Right atrium auricular region (tissue), 2 donors: ENCODE results near the gene ADGRL3. TPM values are rescaled to one million over a fixed set of nuclear protein-coding genes. Genes with fewer than 3 reads are reported as not detected.

ENCODE experiments used
- DNase-seq: peaks from one replicate; pipeline ENCODE4 v3.0.0-alpha.2; 2019; ENCODE audit warnings: low spot score
- H3K27ac ChIP-seq, 2 donors: fragments of 200-600 bp; sonication (generic); 1 replicate in 1 of 2; 2 replicates in 1 of 2; pipeline ENCODE4 v1.5.1; 2016 to 2019
- H3K27me3 ChIP-seq, 2 donors: fragments of 200-600 bp; sonication (generic); one replicate each; pipeline versions ENCODE4 v1.5.1 to v1.6.0; 2017 to 2019
- H3K36me3 ChIP-seq: fragments of 200-600 bp; sonication (generic); one replicate; pipeline ENCODE4 v1.5.1; 2016
- H3K4me1 ChIP-seq, 2 donors: fragments of 200-600 bp; sonication (generic); one replicate each; pipeline versions ENCODE4 v1.5.1 to v1.6.0; 2017 to 2019
- H3K4me3 ChIP-seq, 2 donors: fragments of 200-600 bp; sonication (generic); 1 replicate in 1 of 2; 2 replicates in 1 of 2; pipeline ENCODE4 v1.5.1; 2017 to 2019; ENCODE audit warnings: mild to moderate bottlenecking in 1 of 2, moderate library complexity in 1 of 2
- H3K9me3 ChIP-seq, 2 donors: fragments of 200-600 bp; sonication (generic); one replicate each; pipeline ENCODE4 v1.5.1; 2019
- total RNA-seq, 2 donors: library from RNA; depleted of rRNA; stranded (reverse); fragments of >200 nt; gene quantifications; one replicate each; pipeline ENCODE4 v1.1.0, GENCODE V29; 2016
- TF ChIP-seq, protein P1 (sequence below), 2 donors: fragments of 200-600 bp; sonication (generic); IDR thresholded peaks; one replicate each; pipeline ENCODE4 v1.5.1; 2019; ENCODE audit warnings: antibody characterized with exemption in 2 of 2

ADGRL3 gene
- total RNA-seq, 2 donors from 2014 or later, result 0.86 to 1.9 TPM

DNA sequence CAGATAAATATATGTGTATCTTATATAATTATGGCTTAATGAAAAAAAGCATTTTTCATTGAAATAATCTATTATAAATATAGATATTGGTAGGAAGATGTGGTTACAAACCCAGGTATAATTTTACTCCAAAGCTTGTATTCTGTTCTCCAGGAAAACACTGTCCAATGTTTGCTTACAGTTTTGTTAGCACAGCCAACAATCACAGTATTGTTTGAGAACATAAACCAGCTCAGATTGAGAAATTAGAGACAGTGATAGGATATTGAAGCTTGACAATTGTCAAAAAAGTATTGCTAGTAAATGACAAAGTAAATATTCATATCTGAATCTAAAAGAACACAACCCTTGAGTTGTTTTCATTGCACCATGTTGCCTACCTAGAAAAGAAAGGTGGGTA is 228.8 kb downstream of the ADGRL3 start:
- DNase-seq, result no peak
- Histone ChIP-seq H3K27me3 (no peaks in the 10 kb centered on the region), H3K36me3 (no peaks in the 10 kb centered on the region), H3K4me3 (no peak overlapping the region), H3K4me1 (no peaks in the 10 kb centered on the region), H3K9me3 (no peaks in the 10 kb centered on the region), H3K27ac (no peak overlapping the region)
- TF ChIP-seq, protein P1, sequence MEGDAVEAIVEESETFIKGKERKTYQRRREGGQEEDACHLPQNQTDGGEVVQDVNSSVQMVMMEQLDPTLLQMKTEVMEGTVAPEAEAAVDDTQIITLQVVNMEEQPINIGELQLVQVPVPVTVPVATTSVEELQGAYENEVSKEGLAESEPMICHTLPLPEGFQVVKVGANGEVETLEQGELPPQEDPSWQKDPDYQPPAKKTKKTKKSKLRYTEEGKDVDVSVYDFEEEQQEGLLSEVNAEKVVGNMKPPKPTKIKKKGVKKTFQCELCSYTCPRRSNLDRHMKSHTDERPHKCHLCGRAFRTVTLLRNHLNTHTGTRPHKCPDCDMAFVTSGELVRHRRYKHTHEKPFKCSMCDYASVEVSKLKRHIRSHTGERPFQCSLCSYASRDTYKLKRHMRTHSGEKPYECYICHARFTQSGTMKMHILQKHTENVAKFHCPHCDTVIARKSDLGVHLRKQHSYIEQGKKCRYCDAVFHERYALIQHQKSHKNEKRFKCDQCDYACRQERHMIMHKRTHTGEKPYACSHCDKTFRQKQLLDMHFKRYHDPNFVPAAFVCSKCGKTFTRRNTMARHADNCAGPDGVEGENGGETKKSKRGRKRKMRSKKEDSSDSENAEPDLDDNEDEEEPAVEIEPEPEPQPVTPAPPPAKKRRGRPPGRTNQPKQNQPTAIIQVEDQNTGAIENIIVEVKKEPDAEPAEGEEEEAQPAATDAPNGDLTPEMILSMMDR (IDR thresholded peaks at IDR 0.05), result no peak

DNA sequence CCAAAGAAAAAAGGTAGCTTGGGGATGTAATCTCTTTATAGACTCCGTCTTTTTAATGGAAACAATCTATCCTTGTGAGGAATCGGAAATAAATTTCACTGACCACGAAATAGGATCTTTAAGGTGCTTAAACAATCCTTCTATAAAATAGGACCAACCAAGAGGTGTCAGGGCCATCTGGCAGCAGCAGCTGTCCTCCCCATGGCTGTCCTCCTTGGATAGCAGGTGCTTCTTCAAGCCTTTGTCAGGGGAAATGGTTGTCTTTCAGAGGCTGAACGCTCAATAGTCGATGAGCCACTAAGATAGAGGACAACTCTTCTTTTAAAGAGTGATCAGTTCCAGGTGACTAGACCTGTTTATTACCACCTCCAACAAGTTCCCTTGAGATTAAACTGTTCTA is 231.0 kb downstream of the ADGRL3 start:
- TF ChIP-seq, protein P1 (IDR thresholded peaks at IDR 0.05), result no peak
- no peaks in the 10 kb centered on the region for H3K36me3 ChIP-seq
- no peak overlapping the region for H3K27ac ChIP-seq
- no peaks in the 10 kb centered on the region for H3K4me1 ChIP-seq
- DNase-seq, result no peak
- no peaks in the 10 kb centered on the region for H3K9me3 ChIP-seq
- no peak overlapping the region for H3K4me3 ChIP-seq
- no peaks in the 10 kb centered on the region for H3K27me3 ChIP-seq

DNA sequence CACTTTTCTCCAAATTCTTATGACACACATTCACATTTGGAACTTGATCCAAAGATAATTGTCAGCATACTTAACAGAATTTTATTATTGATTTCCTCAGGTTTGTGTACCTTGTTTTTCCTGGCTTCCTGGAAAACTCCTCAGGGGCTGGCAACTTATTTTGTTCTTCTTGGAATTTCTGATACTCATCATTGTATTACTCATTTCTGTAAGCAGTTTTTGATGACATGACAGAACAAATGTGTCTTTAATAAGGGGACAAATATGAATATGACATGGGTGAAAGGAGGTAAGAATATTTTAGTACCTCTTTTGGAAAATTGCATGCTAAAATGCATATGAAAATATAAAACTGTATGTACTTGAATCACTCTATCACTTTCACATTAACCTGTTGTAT is 237.8 kb downstream of the ADGRL3 start:
- Histone ChIP-seq H3K4me1 (no peaks in the 10 kb centered on the region), H3K36me3 (no peaks in the 10 kb centered on the region), H3K27ac (no peak overlapping the region), H3K4me3 (no peak overlapping the region), H3K9me3 (no peaks in the 10 kb centered on the region), H3K27me3 (no peaks in the 10 kb centered on the region)
- TF ChIP-seq, protein P1 (IDR thresholded peaks at IDR 0.05), result no peak
- DNase-seq, result no peak

DNA sequence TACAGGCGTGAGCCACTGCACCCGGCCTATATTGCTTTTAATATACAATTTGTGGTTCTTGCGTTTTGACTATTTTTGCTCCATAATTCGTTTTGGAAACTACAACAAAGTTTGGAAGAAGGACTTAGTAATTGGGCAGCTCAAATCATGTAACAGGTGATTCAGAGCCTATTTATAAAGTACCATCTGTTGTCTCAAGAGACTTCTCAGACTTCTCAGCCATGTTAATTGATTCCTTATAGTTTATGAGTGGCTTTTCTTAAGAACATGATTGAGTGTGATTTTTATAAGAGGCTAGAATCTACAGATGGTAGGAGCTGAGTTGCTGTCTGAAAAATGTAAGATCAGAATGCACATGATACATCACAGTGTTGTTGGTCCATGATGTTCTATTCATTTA is 240.2 kb downstream of the ADGRL3 start:
- DNase-seq, result no peak
- H3K36me3 ChIP-seq, result no peaks in the 10 kb centered on the region
- TF ChIP-seq, protein P1 (IDR thresholded peaks at IDR 0.05), result no peak

DNA sequence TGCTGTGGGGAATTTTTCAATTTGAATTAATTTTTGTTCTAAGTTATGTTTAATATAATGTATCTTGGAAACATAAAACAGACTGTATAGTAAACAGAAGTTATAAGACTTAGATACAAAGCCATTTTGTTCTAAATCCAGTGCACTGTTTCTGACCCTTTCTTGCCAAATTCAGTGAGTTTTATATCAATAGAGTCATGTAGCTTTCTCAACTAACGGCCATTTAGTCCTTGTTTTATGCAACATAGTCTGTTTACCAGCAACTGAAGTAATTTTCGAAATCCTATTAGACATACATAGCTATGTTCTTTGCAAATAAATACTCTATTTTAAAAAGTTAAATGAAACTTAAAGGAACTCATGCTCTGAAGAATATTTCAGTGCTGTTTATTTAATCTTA is 242.8 kb downstream of the ADGRL3 start:
- Histone ChIP-seq H3K9me3 (no peaks in the 10 kb centered on the region), H3K4me3 (no peak overlapping the region), H3K27me3 (no peaks in the 10 kb centered on the region), H3K27ac (no peak overlapping the region), H3K4me1 (no peaks in the 10 kb centered on the region), H3K36me3 (no peaks in the 10 kb centered on the region)
- TF ChIP-seq, protein P1 (IDR thresholded peaks at IDR 0.05), result no peak
- DNase-seq, result no peak

More for the DNA sequence above, 240.2 kb downstream of the ADGRL3 start:
- no peak overlapping the region for H3K4me3 ChIP-seq
- no peak overlapping the region for H3K27ac ChIP-seq
- H3K9me3 ChIP-seq, result no peaks in the 10 kb centered on the region
- no peaks in the 10 kb centered on the region for H3K27me3 ChIP-seq
- no peaks in the 10 kb centered on the region for H3K4me1 ChIP-seq

DNA sequence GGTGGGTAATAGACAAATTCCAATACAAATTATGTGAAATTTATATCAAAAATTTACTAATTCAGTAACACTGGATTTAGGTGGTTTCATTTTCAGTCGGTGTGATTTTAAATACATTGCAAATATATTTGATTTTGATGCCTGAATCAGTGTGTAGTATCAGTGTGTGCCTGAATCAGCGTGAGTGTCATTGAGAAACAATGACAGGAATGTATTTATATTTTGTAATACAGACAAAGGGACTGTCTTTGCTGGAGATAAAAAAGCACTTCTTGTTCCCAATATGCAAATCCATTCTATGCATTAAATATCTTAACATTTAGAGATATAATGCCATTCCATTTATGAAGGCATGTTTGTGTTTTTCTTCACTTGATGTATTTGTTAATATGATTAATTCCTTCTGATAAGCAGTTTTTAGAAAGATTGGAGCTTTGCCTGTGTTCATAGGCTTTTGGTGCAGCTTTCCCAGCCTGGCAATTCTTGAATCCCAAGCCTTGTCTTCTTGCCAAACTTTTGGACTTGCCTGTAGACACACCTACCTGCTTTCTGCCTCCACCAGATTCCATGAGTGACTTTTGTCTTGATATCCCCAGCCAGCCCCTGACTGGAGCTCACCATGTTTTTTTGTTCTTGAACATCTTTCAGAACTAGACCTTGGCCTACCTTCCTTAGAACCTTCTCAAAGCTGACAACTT is 243.8 kb downstream of the ADGRL3 start:
- TF ChIP-seq, protein P1 (IDR thresholded peaks at IDR 0.05), result no peak
- Histone ChIP-seq H3K27ac (no peak overlapping the region), H3K36me3 (no peaks in the 10 kb centered on the region), H3K4me1 (no peaks in the 10 kb centered on the region), H3K4me3 (no peak overlapping the region), H3K27me3 (no peaks in the 10 kb centered on the region), H3K9me3 (no peaks in the 10 kb centered on the region)
- no peak for DNase-seq
